Measurements from ENCODE around the gene CHD3.

DNA sequence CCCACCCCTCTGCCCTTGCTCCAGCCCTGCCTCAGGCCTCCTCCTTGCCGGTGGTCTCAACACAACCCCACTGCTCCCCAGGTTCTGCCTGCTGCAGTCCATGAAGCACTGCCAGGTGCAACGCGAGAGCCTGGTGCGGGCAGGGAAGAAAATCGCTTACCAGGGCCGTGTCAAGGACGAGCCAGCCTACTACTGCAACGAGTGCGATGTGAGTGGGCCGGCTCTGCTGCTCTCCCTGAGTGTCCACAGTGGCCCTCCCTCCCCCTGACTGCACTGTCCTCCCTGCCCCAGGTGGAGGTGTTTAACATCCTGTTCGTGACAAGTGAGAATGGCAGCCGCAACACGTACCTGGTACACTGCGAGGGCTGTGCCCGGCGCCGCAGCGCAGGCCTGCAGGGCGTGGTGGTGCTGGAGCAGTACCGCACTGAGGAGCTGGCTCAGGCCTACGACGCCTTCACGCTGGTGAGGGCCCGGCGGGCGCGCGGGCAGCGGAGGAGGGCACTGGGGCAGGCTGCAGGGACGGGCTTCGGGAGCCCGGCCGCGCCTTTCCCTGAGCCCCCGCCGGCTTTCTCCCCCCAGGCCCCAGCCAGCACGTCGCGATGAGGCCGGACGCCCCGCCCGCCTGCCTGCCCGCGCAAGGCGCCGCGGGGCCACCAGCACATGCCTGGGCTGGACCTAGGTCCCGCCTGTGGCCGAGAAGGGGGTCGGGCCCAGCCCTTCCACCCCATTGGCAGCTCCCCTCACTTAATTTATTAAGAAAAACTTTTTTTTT lies 35.5 kb upstream of the CHD3 start:
- TF ChIP-seq CTCF (IDR thresholded peaks at IDR 0.05) (no peak), EZH2 (IDR thresholded peaks at IDR 0.05; ENCODE audit: borderline replicate concordance, insufficient read depth, low read depth, low read length, poor library complexity, severe bottlenecking) (no peak)

Data from B cell (primary cell).